ENCODE measurements around the gene ZNF195. TPM values are rescaled to one million over a fixed set of nuclear protein-coding genes. Genes with fewer than 3 reads are reported as not detected.

The ZNF195 gene
- total and polyA plus RNA-seq, 2 of the 8 experiments (the other 6 are each of a cell fraction or from before 2014, with no cell fraction given) = 23.9 to 88.6 TPM

DNA sequence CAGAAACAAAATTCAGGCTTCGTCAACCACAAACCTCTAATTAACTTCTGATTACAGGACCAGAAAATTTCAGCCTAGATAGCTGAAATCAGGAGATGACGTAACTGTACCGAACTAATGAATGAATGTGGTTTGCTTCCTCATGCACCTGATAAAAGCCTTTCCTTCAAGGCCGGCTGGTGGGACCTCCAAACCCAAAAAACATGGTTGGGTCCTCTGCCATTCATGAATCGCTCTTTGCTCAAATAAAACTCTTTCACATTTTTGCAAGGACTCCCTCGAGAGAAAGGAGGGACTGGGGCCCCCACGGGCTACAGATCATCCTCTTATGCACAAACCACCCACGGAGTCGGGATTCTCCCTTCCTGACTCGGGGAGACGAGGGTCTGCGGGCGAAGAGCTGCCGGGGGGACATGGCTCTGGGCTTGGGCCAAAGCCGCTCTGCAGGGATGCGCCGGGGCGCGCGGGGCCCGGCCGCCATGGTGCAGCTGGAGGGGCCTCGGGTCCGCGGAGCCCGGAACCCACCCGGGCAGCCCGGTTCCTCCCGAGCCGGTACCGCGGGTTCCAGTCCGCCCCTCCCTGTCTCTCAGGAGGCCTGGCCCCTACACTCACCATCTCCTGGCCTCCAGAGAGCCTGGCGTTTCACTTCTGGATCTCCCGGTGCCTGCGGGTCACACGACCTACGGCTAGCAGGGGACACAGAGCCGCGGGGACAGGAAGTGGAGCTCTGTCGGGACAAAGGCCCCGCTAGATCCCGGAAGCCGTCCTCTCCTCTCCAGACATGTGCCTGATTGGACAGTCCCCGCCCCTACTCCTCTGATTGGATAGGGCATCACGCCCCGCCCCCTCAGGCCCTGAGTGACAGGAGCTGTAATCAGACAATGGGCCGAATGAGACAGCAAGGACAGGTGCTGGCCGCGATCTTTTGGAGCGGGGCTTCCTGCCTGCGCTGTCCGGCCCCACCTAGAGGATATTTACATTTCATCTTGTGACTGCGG, at the start of gene ZNF195 (continued):
- TF ChIP-seq, protein P1, sequence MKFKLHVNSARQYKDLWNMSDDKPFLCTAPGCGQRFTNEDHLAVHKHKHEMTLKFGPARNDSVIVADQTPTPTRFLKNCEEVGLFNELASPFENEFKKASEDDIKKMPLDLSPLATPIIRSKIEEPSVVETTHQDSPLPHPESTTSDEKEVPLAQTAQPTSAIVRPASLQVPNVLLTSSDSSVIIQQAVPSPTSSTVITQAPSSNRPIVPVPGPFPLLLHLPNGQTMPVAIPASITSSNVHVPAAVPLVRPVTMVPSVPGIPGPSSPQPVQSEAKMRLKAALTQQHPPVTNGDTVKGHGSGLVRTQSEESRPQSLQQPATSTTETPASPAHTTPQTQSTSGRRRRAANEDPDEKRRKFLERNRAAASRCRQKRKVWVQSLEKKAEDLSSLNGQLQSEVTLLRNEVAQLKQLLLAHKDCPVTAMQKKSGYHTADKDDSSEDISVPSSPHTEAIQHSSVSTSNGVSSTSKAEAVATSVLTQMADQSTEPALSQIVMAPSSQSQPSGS (IDR thresholded peaks at IDR 0.05; ENCODE audit: low read length) = no peak
- no peak for TF ChIP-seq HDAC6 (IDR thresholded peaks at IDR 0.05; ENCODE audit: low read depth, low read length)
- TF ChIP-seq TCF12 (IDR thresholded peaks at IDR 0.05; ENCODE audit: low read depth, low read length) = 0 out of 2 replicates have a peak, but pooled peaks have one; percentile 23
- no peak for TF ChIP-seq EP300 (IDR thresholded peaks at IDR 0.05; ENCODE audit: borderline replicate concordance in 1 of 2, low read depth in 2 of 2, low read length in 2 of 2)
- TF ChIP-seq SP4 (IDR thresholded peaks at IDR 0.05; ENCODE audit: low read length) = peak; percentile 91
- TF ChIP-seq RNF2 (IDR thresholded peaks at IDR 0.05; ENCODE audit: borderline replicate concordance, low read depth, low read length, missing control alignments, poor library complexity, severe bottlenecking) = no peak
- TF ChIP-seq RFX5 (IDR thresholded peaks at IDR 0.05; ENCODE audit: borderline replicate concordance, low read depth, low read length) = no peak
- no peak for TF ChIP-seq CBX8 (IDR thresholded peaks at IDR 0.05; ENCODE audit: borderline replicate concordance, low read depth, low read length)
- no peak for TF ChIP-seq ZNF274 (IDR thresholded peaks at IDR 0.05; ENCODE audit: borderline replicate concordance, extremely low read depth, low read length)
- TF ChIP-seq, protein P2, sequence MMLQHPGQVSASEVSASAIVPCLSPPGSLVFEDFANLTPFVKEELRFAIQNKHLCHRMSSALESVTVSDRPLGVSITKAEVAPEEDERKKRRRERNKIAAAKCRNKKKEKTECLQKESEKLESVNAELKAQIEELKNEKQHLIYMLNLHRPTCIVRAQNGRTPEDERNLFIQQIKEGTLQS (IDR thresholded peaks at IDR 0.05; ENCODE audit: insufficient read depth, low read depth, low read length) = no peak
- TF ChIP-seq RAD21 (IDR thresholded peaks at IDR 0.05 in 1 of 2, conservative IDR thresholded peaks at IDR 0.05 in 1 of 2; ENCODE audit: low read depth in 2 of 2, low read length in 2 of 2) = no peak
- TF ChIP-seq SIRT6 (IDR thresholded peaks at IDR 0.05; ENCODE audit: low read length) = no peak
- no peak for TF ChIP-seq NRF1 (IDR thresholded peaks at IDR 0.05; ENCODE audit: low read depth, low read length)
- no peak for TF ChIP-seq JUN (IDR thresholded peaks at IDR 0.05; ENCODE audit: low read depth, low read length)
- TF ChIP-seq KDM4A (IDR thresholded peaks at IDR 0.05; ENCODE audit: low read depth, low read length, severe bottlenecking) = peak; percentile 76
- TF ChIP-seq POLR2A (IDR thresholded peaks at IDR 0.05; ENCODE audit: control extremely low read depth in 1 of 2, low read depth in 2 of 2, low read length in 2 of 2) = peak; percentile 83 to 97
- TF ChIP-seq SIX5 (IDR thresholded peaks at IDR 0.05; ENCODE audit: low read depth, low read length) = no peak
- no peak for TF ChIP-seq CTBP2 (IDR thresholded peaks at IDR 0.05; ENCODE audit: borderline replicate concordance, insufficient read depth, insufficient read length, low read length)
- TF ChIP-seq CHD2 (IDR thresholded peaks at IDR 0.05; ENCODE audit: low read length) = peak; percentile 68; the same call in 1 of the 2 replicates

Data from H1 (cell line).